NCI-H1105 treated with DMSO at 0.1 percent for 48 hours (cell line): ENCODE results near the gene OLFM4.

Source experiments
- DNase-seq: peaks from one replicate; lab custom pipeline; 2025; lab: John Stamatoyannopoulos, UW

The OLFM4 gene

GRCh38 chr13:53014495-53015443 is 13.8 kb upstream of the OLFM4 start:
- peak; percentile 11 for DNase-seq

GRCh38 chr13:53015971-53016370 is 12.6 kb upstream of the OLFM4 start:
- DNase-seq = no peak

GRCh38 chr13:53017433-53017970 is 11.1 kb upstream of the OLFM4 start:
- DNase-seq = no peak

- no peak for DNase-seq
Measured at GRCh38 chr13:53018690-53019647, 9.6 kb upstream of the OLFM4 start.

GRCh38 chr13:53020764-53021335 is 7.8 kb upstream of the OLFM4 start:
- DNase-seq = no peak

- no peak for DNase-seq
Measured at GRCh38 chr13:53023246-53023645, 5.4 kb upstream of the OLFM4 start.

GRCh38 chr13:53028063-53028462 is 550 bp upstream of the OLFM4 start:
- DNase-seq = no peak

- no peak for DNase-seq
Measured at GRCh38 chr13:53032849-53033248, 4.2 kb downstream of the OLFM4 start.

GRCh38 chr13:53038993-53039392 is 10.4 kb downstream of the OLFM4 start:
- DNase-seq = no peak

GRCh38 chr13:53041968-53042516 is 13.4 kb downstream of the OLFM4 start:
- DNase-seq = no peak

- DNase-seq = no peak
Measured at GRCh38 chr13:53042877-53043276, 14.3 kb downstream of the OLFM4 start.

GRCh38 chr13:53043398-53043797 is 14.8 kb downstream of the OLFM4 start:
- DNase-seq = no peak

- DNase-seq = peak; percentile 8
Measured at GRCh38 chr13:53045189-53045588, 16.6 kb downstream of the OLFM4 start.

- no peak for DNase-seq
Measured at GRCh38 chr13:53048880-53049279, 20.3 kb downstream of the OLFM4 start.

- peak; percentile 69 for DNase-seq
Measured at GRCh38 chr13:53050151-53050550, 21.5 kb downstream of the OLFM4 start.

- no peak for DNase-seq
Measured at GRCh38 chr13:53052675-53053074, 24.1 kb downstream of the OLFM4 start.

GRCh38 chr13:53054569-53054968 is 26.0 kb downstream of the OLFM4 start:
- DNase-seq = no peak

- no peak for DNase-seq
Measured at GRCh38 chr13:53058065-53058679, 29.6 kb downstream of the OLFM4 start.

- no peak for DNase-seq
Measured at GRCh38 chr13:53060840-53061490, 32.4 kb downstream of the OLFM4 start.

- peak; percentile 81 for DNase-seq
Measured at GRCh38 chr13:53064731-53065130, 36.1 kb downstream of the OLFM4 start.

- DNase-seq = no peak
Measured at GRCh38 chr13:53066411-53066810, 37.8 kb downstream of the OLFM4 start.
